ENCODE results near the gene FAM181A. TPM values are rescaled to one million over a fixed set of nuclear protein-coding genes. Genes with fewer than 3 reads are reported as not detected.

The FAM181A gene
- total RNA-seq, 1 donor from 2014 or later = not detected

DNA sequence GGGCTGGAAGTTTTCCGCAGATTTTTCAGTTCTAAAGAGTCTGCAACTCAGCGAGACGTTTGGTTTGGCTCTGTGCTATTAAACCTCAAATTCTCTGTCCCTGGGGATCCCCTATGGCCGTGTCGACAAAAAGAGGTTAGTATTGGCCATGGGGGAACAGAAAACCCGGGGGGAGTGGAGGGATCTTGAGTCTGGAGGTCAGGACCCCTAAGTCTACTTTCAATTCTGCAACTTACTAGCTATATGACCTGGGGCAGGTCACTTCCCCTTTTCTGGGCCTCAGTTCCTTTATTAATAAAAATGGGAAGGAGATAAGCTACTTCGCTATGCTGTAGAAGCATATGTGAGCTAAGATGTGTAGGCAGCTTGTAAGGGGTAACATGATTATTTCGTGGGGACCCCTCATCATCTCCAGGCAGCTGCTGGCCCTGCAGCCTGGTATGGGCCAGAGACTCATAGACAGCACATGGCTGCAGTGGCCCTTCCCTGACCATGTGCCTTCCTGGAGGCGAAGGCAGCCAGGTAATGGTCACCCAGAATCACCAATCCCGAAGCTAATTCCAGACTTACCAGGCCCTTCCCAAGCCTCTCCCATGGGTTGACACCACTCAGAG is 40.6 kb downstream of the FAM181A start:
- Mint-ChIP-seq H3K4me1 (peaks cover 93% of the 10 kb centered on the region), H3K4me3 (peak overlapping the region; percentile 71), H3K9me3 (no peaks in the 10 kb centered on the region), H3K36me3 (ENCODE audit: low read depth) (no peaks in the 10 kb centered on the region), H3K27ac (peak overlapping the region; percentile 72), H3K27me3 (no peaks in the 10 kb centered on the region)
- no peak for TF ChIP-seq CTCF (IDR thresholded peaks at IDR 0.05)
- ATAC-seq (ENCODE audit: low read depth) (peak; percentile 55), DNase-seq (no peak)
- ChIA-PET POLR2A (interaction anchor here (0.6 to 6.6 kb wide), 14 partner anchors 8 to 1549 kb away, joined by 3 to 133 read pairs (median 6); partner anchors contain the start of genes ASB2, DDX24, IFI27L1 and SYNE3), CTCF (interaction anchor here (0.9 to 13.3 kb wide), 6 partner anchors 9 to 29 kb away, joined by 3 to 498 read pairs (median 7); no protein-coding TSS in a partner anchor)
- intact Hi-C loops (cut with micrococcal nuclease) = loop anchor here (1.0 to 5.0 kb wide), 5 partner anchors 8 to 1550 kb away; partner anchors contain the start of genes BTBD7 and SYNE3

GRCh38 chr14:93969082-93969828 is 42.1 kb downstream of the FAM181A start:
- peaks cover 78% of the 10 kb centered on the region for H3K4me1 Mint-ChIP-seq
- peak; percentile 12 for ATAC-seq (ENCODE audit: low read depth)
- CTCF ChIA-PET = interaction anchor here (1.0 to 13.3 kb wide), 6 partner anchors 9 to 35 kb away, joined by 3 to 498 read pairs (median 10); no protein-coding TSS in a partner anchor
- H3K9me3 Mint-ChIP-seq = no peaks in the 10 kb centered on the region
- intact Hi-C loops (cut with micrococcal nuclease) = loop anchor here (5.0 kb wide), 3 partner anchors 637 to 1548 kb away; partner anchors contain the start of genes BTBD7 and SYNE3
- H3K27ac Mint-ChIP-seq = peak overlapping the region; percentile 72
- TF ChIP-seq CTCF (IDR thresholded peaks at IDR 0.05) = no peak
- POLR2A ChIA-PET = interaction anchor here (1.3 to 6.6 kb wide), 4 partner anchors 9 to 30 kb away, joined by 3 to 133 read pairs (median 56); no protein-coding TSS in a partner anchor
- peak overlapping the region; percentile 71 for H3K4me3 Mint-ChIP-seq
- H3K27me3 Mint-ChIP-seq = peaks cover 6% of the 10 kb centered on the region
- no peaks in the 10 kb centered on the region for H3K36me3 Mint-ChIP-seq (ENCODE audit: low read depth)
- DNase-seq = no peak

DNA sequence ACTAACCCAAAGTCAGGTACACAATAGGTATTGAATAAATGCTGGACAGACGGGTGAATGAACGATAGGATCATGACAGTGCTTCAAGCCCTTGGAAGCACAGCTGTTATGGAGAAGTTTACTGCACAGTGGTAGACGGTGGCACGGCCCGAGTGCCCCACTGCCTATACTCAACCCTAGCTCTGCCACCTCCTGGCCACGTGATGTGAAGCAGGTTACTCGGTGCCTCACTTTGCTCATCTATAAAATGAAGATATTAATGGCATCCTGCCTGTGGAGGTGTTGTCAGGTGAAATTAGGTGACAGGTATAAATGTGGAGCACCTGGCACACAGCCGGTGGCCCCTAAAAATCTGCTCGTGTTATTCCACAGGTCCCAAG is 43.4 kb downstream of the FAM181A start:
- H3K27ac Mint-ChIP-seq = peak overlapping the region; percentile 89
- peaks cover 8% of the 10 kb centered on the region for H3K27me3 Mint-ChIP-seq
- H3K36me3 Mint-ChIP-seq (ENCODE audit: low read depth) = no peaks in the 10 kb centered on the region
- peak overlapping the region; percentile 89 for H3K4me3 Mint-ChIP-seq
- POLR2A ChIA-PET = interaction anchor here (1.4 to 6.6 kb wide), 7 partner anchors 8 to 110 kb away, joined by 4 to 133 read pairs (median 8); partner anchors contain the start of genes DDX24 and IFI27L1
- peaks cover 70% of the 10 kb centered on the region for H3K4me1 Mint-ChIP-seq
- ATAC-seq (ENCODE audit: low read depth) (peak; percentile 51), DNase-seq (peak; percentile 42)
- CTCF ChIA-PET = interaction anchor here (0.6 to 13.3 kb wide), 16 partner anchors 11 to 173 kb away, joined by 3 to 498 read pairs (median 6); partner anchors contain the start of gene OTUB2
- intact Hi-C loops (cut with micrococcal nuclease) = loop anchor here (1.0 to 10.0 kb wide), 4 partner anchors 16 to 766 kb away; partner anchors contain the start of genes GON7 and UBR7
- no peak for TF ChIP-seq CTCF (IDR thresholded peaks at IDR 0.05)
- H3K9me3 Mint-ChIP-seq = no peaks in the 10 kb centered on the region

DNA sequence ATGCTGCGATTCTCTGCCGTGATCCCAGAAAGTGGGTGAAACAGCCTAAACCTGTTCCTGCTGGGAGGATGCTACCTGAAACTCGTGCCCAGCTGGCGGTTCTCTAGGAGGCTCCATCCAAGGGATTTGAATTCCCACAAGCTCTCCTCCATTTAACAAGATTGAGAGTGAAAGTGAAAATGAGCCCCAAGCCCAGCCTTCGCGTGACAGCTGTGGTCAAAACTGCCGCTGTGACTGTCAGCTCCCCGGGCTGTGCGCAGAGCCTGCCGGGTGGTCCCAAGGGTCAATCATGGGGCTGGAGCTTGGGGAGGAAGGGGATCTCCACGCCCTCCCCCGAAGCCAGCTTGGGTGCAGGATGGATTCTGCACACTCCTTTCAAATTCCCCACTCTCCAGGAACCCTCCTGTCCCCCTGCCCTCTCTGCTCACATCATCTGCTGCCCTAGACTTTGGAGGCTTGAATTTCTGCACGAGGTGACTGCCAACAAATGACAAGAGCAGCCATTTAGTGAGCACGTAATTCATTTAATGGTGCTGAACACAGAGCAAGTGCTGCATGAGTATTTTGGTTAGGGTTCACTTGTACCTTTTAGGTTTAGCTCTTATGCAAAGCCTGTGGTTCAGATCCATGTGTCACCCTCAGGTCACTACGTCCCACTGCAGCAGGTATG is 44.0 kb downstream of the FAM181A start:
- Mint-ChIP-seq H3K36me3 (ENCODE audit: low read depth) (no peaks in the 10 kb centered on the region), H3K9me3 (no peaks in the 10 kb centered on the region), H3K4me1 (peaks cover 70% of the 10 kb centered on the region), H3K4me3 (peak overlapping the region; percentile 89), H3K27me3 (peaks cover 13% of the 10 kb centered on the region), H3K27ac (peak overlapping the region; percentile 89)
- DNase-seq (peak; percentile 59), ATAC-seq (ENCODE audit: low read depth) (peak; percentile 59)
- CTCF ChIA-PET = interaction anchor here (0.7 to 13.3 kb wide), 17 partner anchors 11 to 172 kb away, joined by 3 to 498 read pairs (median 4); partner anchors contain the start of gene OTUB2
- no peak for TF ChIP-seq CTCF (IDR thresholded peaks at IDR 0.05)
- intact Hi-C loops (cut with micrococcal nuclease) = loop anchor here (1.0 to 10.0 kb wide), 6 partner anchors 12 to 766 kb away; partner anchors contain the start of genes GON7, OTUB2 and UBR7
- POLR2A ChIA-PET = interaction anchor here (1.4 to 6.6 kb wide), 7 partner anchors 8 to 110 kb away, joined by 4 to 133 read pairs (median 8); partner anchors contain the start of genes DDX24 and IFI27L1
